ENCODE measurements around the gene TBC1D9B.

- TF ChIP-seq, protein P1, sequence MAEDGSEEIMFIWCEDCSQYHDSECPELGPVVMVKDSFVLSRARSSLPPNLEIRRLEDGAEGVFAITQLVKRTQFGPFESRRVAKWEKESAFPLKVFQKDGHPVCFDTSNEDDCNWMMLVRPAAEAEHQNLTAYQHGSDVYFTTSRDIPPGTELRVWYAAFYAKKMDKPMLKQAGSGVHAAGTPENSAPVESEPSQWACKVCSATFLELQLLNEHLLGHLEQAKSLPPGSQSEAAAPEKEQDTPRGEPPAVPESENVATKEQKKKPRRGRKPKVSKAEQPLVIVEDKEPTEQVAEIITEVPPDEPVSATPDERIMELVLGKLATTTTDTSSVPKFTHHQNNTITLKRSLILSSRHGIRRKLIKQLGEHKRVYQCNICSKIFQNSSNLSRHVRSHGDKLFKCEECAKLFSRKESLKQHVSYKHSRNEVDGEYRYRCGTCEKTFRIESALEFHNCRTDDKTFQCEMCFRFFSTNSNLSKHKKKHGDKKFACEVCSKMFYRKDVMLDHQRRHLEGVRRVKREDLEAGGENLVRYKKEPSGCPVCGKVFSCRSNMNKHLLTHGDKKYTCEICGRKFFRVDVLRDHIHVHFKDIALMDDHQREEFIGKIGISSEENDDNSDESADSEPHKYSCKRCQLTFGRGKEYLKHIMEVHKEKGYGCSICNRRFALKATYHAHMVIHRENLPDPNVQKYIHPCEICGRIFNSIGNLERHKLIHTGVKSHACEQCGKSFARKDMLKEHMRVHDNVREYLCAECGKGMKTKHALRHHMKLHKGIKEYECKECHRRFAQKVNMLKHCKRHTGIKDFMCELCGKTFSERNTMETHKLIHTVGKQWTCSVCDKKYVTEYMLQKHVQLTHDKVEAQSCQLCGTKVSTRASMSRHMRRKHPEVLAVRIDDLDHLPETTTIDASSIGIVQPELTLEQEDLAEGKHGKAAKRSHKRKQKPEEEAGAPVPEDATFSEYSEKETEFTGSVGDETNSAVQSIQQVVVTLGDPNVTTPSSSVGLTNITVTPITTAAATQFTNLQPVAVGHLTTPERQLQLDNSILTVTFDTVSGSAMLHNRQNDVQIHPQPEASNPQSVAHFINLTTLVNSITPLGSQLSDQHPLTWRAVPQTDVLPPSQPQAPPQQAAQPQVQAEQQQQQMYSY (CRISPR knock-in tag; IDR thresholded peaks at IDR 0.05) = no peak
- no peak for TF ChIP-seq TP53 (CRISPR knock-in tag; IDR thresholded peaks at IDR 0.05)
Measured at GRCh38 chr5:179900206-179900605, 7.5 kb downstream of the TBC1D9B start.
